HEK293 (cell line): ENCODE data around the gene TEX36.

Source experiments
- GLIS2 ChIP-seq: fragments of 450-650 bp; formaldehyde crosslinking; IDR thresholded peaks from 2 replicates; pipeline ENCODE4 v1.5.1; 2016; ENCODE audit warnings: missing biosample characterization, missing genetic modification characterization
- IKZF3 ChIP-seq: fragments of 450-650 bp; IDR thresholded peaks from 2 replicates; pipeline ENCODE4 v1.5.0; 2018; ENCODE audit warnings: missing biosample characterization, mild to moderate bottlenecking, missing genetic modification characterization, moderate library complexity
- MEIS1 ChIP-seq: sonication (generic); formaldehyde crosslinking; IDR thresholded peaks from 2 replicates; pipeline ENCODE4 v1.8.1; 2022; ENCODE audit warnings: missing genetic modification reagents, mild to moderate bottlenecking, borderline replicate concordance
- MYNN ChIP-seq: fragments of 450-650 bp; formaldehyde crosslinking; IDR thresholded peaks from 2 replicates; pipeline ENCODE4 v1.5.1; 2016; ENCODE audit warnings: missing biosample characterization, missing genetic modification characterization, borderline replicate concordance
- PRDM1 ChIP-seq: fragments of 450-650 bp; formaldehyde crosslinking; IDR thresholded peaks from 2 replicates; pipeline ENCODE4; 2016; ENCODE audit warnings: missing biosample characterization, missing genetic modification characterization
- SP2 ChIP-seq: fragments of 450-650 bp; formaldehyde crosslinking; IDR thresholded peaks from 2 replicates; pipeline ENCODE4 v1.5.1; 2016; ENCODE audit warnings: missing biosample characterization, missing genetic modification characterization
- YY2 ChIP-seq: fragments of 450-650 bp; formaldehyde crosslinking; IDR thresholded peaks from 2 replicates; pipeline ENCODE4 v1.5.1; 2016; ENCODE audit warnings: missing biosample characterization, missing genetic modification characterization
- ZBTB20 ChIP-seq: fragments of 450-650 bp; formaldehyde crosslinking; IDR thresholded peaks from 2 replicates; pipeline ENCODE4 v1.5.1; 2016; ENCODE audit warnings: missing biosample characterization, missing genetic modification characterization
- ZNF184 ChIP-seq: fragments of 450-650 bp; IDR thresholded peaks from 2 replicates; pipeline ENCODE4 v1.5.1; 2018; ENCODE audit warnings: missing biosample characterization, mild to moderate bottlenecking, missing genetic modification characterization
- ZNF24 ChIP-seq: fragments of 450-650 bp; formaldehyde crosslinking; IDR thresholded peaks from 2 replicates; pipeline ENCODE4 v1.5.1; 2016; ENCODE audit warnings: missing biosample characterization, missing genetic modification characterization
- ZNF311 ChIP-seq: fragments of 450-650 bp; formaldehyde crosslinking; IDR thresholded peaks from 2 replicates; pipeline ENCODE4 v1.5.1; 2017; ENCODE audit warnings: missing biosample characterization, missing genetic modification characterization, borderline replicate concordance
- ZNF433 ChIP-seq: fragments of 450-650 bp; formaldehyde crosslinking; IDR thresholded peaks from 2 replicates; pipeline ENCODE4 v1.5.1; 2016; ENCODE audit warnings: missing biosample characterization, missing genetic modification characterization, low read depth
- ZNF571 ChIP-seq: fragments of 450-650 bp; formaldehyde crosslinking; IDR thresholded peaks from 2 replicates; pipeline ENCODE4 v1.5.0; 2017; ENCODE audit warnings: missing biosample characterization, missing genetic modification characterization
- ZNF664 ChIP-seq: fragments of 450-650 bp; formaldehyde crosslinking; IDR thresholded peaks from 2 replicates; pipeline ENCODE4 v1.5.1; 2016; ENCODE audit warnings: missing biosample characterization, missing genetic modification characterization
- ZNF792 ChIP-seq: fragments of 450-650 bp; formaldehyde crosslinking; IDR thresholded peaks from 2 replicates; pipeline ENCODE4 v1.5.1; 2016; ENCODE audit warnings: missing biosample characterization, missing genetic modification characterization
- ZSCAN23 ChIP-seq: fragments of 450-650 bp; formaldehyde crosslinking; IDR thresholded peaks from 2 replicates; pipeline ENCODE4 v1.5.1; 2016; ENCODE audit warnings: missing biosample characterization, missing genetic modification characterization
- TF ChIP-seq, protein P1 (sequence below): fragments of 450-650 bp; formaldehyde crosslinking; conservative IDR thresholded peaks from 2 replicates; pipeline ENCODE4 v1.5.1; 2016; ENCODE audit warnings: low read depth, missing biosample characterization, missing genetic modification characterization
- TF ChIP-seq, protein P2 (sequence below): fragments of 450-650 bp; formaldehyde crosslinking; IDR thresholded peaks from 2 replicates; pipeline ENCODE4 v1.5.1; 2017; ENCODE audit warnings: missing biosample characterization, missing genetic modification characterization
- TF ChIP-seq, protein P3 (sequence below): fragments of 450-650 bp; formaldehyde crosslinking; IDR thresholded peaks from 2 replicates; pipeline ENCODE4 v1.5.1; 2016; ENCODE audit warnings: missing biosample characterization, missing genetic modification characterization, low read depth
- TF ChIP-seq, protein P4 (sequence below): fragments of 450-650 bp; formaldehyde crosslinking; IDR thresholded peaks from 2 replicates; pipeline ENCODE4 v1.5.1; 2016; ENCODE audit warnings: missing biosample characterization, missing genetic modification characterization, borderline replicate concordance
- TF ChIP-seq, protein P5 (sequence below): fragments of 450-650 bp; formaldehyde crosslinking; IDR thresholded peaks from 2 replicates; pipeline ENCODE4 v1.5.1; 2016; ENCODE audit warnings: missing biosample characterization, missing genetic modification characterization
- TF ChIP-seq, protein P6 (sequence below): fragments of 450-650 bp; formaldehyde crosslinking; IDR thresholded peaks from 2 replicates; pipeline ENCODE4 v1.5.1; 2016; ENCODE audit warnings: missing biosample characterization, missing genetic modification characterization

TEX36 gene

DNA sequence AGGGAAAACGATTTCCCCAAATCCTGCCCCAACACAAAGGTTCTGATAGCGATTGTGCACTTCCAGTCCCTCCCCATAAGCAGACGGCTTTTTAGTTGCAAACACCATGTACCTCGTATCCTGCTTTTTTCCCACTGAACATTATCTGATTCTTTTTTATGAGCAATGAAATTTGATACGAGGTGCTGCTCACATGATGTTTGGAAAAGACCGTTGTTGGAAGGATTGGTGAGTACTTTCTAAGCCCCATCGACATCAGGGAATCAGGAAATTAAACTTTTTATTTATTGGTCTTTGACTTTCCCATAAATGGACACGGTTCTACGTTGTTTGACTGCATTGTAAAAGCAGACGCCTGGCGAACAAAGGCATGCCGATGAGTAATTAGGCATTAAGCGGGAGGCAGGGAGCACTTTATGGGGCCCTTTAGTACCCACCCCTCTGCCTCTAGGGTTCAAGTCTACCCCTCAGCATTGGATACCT is 49.4 kb downstream of the TEX36 start (continued):
- TF ChIP-seq, protein P1, sequence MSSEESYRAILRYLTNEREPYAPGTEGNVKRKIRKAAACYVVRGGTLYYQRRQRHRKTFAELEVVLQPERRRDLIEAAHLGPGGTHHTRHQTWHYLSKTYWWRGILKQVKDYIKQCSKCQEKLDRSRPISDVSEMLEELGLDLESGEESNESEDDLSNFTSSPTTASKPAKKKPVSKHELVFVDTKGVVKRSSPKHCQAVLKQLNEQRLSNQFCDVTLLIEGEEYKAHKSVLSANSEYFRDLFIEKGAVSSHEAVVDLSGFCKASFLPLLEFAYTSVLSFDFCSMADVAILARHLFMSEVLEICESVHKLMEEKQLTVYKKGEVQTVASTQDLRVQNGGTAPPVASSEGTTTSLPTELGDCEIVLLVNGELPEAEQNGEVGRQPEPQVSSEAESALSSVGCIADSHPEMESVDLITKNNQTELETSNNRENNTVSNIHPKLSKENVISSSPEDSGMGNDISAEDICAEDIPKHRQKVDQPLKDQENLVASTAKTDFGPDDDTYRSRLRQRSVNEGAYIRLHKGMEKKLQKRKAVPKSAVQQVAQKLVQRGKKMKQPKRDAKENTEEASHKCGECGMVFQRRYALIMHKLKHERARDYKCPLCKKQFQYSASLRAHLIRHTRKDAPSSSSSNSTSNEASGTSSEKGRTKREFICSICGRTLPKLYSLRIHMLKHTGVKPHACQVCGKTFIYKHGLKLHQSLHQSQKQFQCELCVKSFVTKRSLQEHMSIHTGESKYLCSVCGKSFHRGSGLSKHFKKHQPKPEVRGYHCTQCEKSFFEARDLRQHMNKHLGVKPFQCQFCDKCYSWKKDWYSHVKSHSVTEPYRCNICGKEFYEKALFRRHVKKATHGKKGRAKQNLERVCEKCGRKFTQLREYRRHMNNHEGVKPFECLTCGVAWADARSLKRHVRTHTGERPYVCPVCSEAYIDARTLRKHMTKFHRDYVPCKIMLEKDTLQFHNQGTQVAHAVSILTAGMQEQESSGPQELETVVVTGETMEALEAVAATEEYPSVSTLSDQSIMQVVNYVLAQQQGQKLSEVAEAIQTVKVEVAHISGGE (tag by site-specific recombination) = peak; percentile 59
- TF ChIP-seq ZNF792 (tag by site-specific recombination) = no peak
- TF ChIP-seq ZNF184 (tag by site-specific recombination) = peak; percentile 26; the same call in 1 of the 2 replicates
- no peak for TF ChIP-seq ZNF433 (tag by site-specific recombination)
- TF ChIP-seq YY2 (tag by site-specific recombination) = no peak
- peak; percentile 80 for TF ChIP-seq ZNF24
- no peak for TF ChIP-seq ZNF311 (tag by site-specific recombination)
- no peak for TF ChIP-seq MEIS1 (CRISPR knock-in tag)
- no peak for TF ChIP-seq ZBTB20 (tag by site-specific recombination)
- TF ChIP-seq, protein P2, sequence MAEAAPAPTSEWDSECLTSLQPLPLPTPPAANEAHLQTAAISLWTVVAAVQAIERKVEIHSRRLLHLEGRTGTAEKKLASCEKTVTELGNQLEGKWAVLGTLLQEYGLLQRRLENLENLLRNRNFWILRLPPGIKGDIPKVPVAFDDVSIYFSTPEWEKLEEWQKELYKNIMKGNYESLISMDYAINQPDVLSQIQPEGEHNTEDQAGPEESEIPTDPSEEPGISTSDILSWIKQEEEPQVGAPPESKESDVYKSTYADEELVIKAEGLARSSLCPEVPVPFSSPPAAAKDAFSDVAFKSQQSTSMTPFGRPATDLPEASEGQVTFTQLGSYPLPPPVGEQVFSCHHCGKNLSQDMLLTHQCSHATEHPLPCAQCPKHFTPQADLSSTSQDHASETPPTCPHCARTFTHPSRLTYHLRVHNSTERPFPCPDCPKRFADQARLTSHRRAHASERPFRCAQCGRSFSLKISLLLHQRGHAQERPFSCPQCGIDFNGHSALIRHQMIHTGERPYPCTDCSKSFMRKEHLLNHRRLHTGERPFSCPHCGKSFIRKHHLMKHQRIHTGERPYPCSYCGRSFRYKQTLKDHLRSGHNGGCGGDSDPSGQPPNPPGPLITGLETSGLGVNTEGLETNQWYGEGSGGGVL (tag by site-specific recombination) = peak; percentile 55
- TF ChIP-seq GLIS2 = peak; percentile 74
- TF ChIP-seq, protein P3, sequence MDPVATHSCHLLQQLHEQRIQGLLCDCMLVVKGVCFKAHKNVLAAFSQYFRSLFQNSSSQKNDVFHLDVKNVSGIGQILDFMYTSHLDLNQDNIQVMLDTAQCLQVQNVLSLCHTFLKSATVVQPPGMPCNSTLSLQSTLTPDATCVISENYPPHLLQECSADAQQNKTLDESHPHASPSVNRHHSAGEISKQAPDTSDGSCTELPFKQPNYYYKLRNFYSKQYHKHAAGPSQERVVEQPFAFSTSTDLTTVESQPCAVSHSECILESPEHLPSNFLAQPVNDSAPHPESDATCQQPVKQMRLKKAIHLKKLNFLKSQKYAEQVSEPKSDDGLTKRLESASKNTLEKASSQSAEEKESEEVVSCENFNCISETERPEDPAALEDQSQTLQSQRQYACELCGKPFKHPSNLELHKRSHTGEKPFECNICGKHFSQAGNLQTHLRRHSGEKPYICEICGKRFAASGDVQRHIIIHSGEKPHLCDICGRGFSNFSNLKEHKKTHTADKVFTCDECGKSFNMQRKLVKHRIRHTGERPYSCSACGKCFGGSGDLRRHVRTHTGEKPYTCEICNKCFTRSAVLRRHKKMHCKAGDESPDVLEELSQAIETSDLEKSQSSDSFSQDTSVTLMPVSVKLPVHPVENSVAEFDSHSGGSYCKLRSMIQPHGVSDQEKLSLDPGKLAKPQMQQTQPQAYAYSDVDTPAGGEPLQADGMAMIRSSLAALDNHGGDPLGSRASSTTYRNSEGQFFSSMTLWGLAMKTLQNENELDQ (tag by site-specific recombination) = no peak
- peak; percentile 91 for TF ChIP-seq IKZF3 (tag by site-specific recombination)
- TF ChIP-seq ZNF571 (tag by site-specific recombination) = no peak
- TF ChIP-seq ZSCAN23 (tag by site-specific recombination) = no peak
- TF ChIP-seq SP2 (tag by site-specific recombination) = peak; percentile 48
- TF ChIP-seq, protein P4, sequence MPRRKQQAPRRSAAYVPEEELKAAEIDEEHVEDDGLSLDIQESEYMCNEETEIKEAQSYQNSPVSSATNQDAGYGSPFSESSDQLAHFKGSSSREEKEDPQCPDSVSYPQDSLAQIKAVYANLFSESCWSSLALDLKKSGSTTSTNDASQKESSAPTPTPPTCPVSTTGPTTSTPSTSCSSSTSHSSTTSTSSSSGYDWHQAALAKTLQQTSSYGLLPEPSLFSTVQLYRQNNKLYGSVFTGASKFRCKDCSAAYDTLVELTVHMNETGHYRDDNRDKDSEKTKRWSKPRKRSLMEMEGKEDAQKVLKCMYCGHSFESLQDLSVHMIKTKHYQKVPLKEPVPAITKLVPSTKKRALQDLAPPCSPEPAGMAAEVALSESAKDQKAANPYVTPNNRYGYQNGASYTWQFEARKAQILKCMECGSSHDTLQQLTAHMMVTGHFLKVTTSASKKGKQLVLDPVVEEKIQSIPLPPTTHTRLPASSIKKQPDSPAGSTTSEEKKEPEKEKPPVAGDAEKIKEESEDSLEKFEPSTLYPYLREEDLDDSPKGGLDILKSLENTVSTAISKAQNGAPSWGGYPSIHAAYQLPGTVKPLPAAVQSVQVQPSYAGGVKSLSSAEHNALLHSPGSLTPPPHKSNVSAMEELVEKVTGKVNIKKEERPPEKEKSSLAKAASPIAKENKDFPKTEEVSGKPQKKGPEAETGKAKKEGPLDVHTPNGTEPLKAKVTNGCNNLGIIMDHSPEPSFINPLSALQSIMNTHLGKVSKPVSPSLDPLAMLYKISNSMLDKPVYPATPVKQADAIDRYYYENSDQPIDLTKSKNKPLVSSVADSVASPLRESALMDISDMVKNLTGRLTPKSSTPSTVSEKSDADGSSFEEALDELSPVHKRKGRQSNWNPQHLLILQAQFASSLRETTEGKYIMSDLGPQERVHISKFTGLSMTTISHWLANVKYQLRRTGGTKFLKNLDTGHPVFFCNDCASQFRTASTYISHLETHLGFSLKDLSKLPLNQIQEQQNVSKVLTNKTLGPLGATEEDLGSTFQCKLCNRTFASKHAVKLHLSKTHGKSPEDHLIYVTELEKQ (tag by site-specific recombination) = peak; percentile 95; the same call in 1 of the 2 replicates
- peak; percentile 43; the same call in 1 of the 2 replicates for TF ChIP-seq ZNF664 (tag by site-specific recombination)
- TF ChIP-seq MYNN (tag by site-specific recombination) = no peak
- TF ChIP-seq, protein P5, sequence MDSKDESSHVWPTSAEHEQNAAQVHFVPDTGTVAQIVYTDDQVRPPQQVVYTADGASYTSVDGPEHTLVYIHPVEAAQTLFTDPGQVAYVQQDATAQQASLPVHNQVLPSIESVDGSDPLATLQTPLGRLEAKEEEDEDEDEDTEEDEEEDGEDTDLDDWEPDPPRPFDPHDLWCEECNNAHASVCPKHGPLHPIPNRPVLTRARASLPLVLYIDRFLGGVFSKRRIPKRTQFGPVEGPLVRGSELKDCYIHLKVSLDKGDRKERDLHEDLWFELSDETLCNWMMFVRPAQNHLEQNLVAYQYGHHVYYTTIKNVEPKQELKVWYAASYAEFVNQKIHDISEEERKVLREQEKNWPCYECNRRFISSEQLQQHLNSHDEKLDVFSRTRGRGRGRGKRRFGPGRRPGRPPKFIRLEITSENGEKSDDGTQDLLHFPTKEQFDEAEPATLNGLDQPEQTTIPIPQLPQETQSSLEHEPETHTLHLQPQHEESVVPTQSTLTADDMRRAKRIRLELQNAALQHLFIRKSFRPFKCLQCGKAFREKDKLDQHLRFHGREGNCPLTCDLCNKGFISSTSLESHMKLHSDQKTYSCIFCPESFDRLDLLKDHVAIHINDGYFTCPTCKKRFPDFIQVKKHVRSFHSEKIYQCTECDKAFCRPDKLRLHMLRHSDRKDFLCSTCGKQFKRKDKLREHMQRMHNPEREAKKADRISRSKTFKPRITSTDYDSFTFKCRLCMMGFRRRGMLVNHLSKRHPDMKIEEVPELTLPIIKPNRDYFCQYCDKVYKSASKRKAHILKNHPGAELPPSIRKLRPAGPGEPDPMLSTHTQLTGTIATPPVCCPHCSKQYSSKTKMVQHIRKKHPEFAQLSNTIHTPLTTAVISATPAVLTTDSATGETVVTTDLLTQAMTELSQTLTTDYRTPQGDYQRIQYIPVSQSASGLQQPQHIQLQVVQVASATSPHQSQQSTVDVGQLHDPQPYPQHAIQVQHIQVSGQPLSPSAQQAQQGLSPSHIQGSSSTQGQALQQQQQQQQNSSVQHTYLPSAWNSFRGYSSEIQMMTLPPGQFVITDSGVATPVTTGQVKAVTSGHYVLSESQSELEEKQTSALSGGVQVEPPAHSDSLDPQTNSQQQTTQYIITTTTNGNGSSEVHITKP (tag by site-specific recombination) = peak; percentile 67
- peak; percentile 59 for TF ChIP-seq PRDM1 (tag by site-specific recombination)
- TF ChIP-seq, protein P6, sequence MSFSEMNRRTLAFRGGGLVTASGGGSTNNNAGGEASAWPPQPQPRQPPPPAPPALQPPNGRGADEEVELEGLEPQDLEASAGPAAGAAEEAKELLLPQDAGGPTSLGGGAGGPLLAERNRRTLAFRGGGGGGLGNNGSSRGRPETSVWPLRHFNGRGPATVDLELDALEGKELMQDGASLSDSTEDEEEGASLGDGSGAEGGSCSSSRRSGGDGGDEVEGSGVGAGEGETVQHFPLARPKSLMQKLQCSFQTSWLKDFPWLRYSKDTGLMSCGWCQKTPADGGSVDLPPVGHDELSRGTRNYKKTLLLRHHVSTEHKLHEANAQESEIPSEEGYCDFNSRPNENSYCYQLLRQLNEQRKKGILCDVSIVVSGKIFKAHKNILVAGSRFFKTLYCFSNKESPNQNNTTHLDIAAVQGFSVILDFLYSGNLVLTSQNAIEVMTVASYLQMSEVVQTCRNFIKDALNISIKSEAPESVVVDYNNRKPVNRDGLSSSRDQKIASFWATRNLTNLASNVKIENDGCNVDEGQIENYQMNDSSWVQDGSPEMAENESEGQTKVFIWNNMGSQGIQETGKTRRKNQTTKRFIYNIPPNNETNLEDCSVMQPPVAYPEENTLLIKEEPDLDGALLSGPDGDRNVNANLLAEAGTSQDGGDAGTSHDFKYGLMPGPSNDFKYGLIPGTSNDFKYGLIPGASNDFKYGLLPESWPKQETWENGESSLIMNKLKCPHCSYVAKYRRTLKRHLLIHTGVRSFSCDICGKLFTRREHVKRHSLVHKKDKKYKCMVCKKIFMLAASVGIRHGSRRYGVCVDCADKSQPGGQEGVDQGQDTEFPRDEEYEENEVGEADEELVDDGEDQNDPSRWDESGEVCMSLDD = no peak
